ENCODE results near the gene CAMTA1.

CAMTA1 gene

GRCh38 chr1:7652061-7652460, 866.8 kb downstream of the CAMTA1 start:
- DNase-seq (ENCODE audit: low spot score): no peak
- in situ Hi-C loops (cut with MboI; ENCODE audit: low sequenced_read_pairs, unreplicated experiment): no loop called here
- no peak for TF ChIP-seq CTCF (IDR thresholded peaks at IDR 0.05; ENCODE audit: borderline replicate concordance, control extremely low read depth, extremely low read depth, insufficient read depth, missing control alignments)

GRCh38 chr1:7652515-7653098, 867.4 kb downstream of the CAMTA1 start:
- in situ Hi-C loops (cut with MboI; ENCODE audit: low sequenced_read_pairs, unreplicated experiment): no loop called here
- DNase-seq (ENCODE audit: low spot score): no peak
- no peak for TF ChIP-seq CTCF (IDR thresholded peaks at IDR 0.05; ENCODE audit: borderline replicate concordance, control extremely low read depth, extremely low read depth, insufficient read depth, missing control alignments)

- no peak for TF ChIP-seq CTCF (IDR thresholded peaks at IDR 0.05; ENCODE audit: borderline replicate concordance, control extremely low read depth, extremely low read depth, insufficient read depth, missing control alignments)
- no peak for DNase-seq (ENCODE audit: low spot score)
- in situ Hi-C loops (cut with MboI; ENCODE audit: low sequenced_read_pairs, unreplicated experiment): no loop called here
Observed at GRCh38 chr1:7654725-7655124, 869.5 kb downstream of the CAMTA1 start.

- in situ Hi-C loops (cut with MboI; ENCODE audit: low sequenced_read_pairs, unreplicated experiment): no loop called here
- TF ChIP-seq CTCF (IDR thresholded peaks at IDR 0.05; ENCODE audit: borderline replicate concordance, control extremely low read depth, extremely low read depth, insufficient read depth, missing control alignments): no peak
Observed at GRCh38 chr1:7655354-7655753, 870.1 kb downstream of the CAMTA1 start.

GRCh38 chr1:7656557-7657215, 871.4 kb downstream of the CAMTA1 start:
- in situ Hi-C loops (cut with MboI; ENCODE audit: low sequenced_read_pairs, unreplicated experiment): no loop called here
- no peak for DNase-seq (ENCODE audit: low spot score)
- no peak for TF ChIP-seq CTCF (IDR thresholded peaks at IDR 0.05; ENCODE audit: borderline replicate concordance, control extremely low read depth, extremely low read depth, insufficient read depth, missing control alignments)

More at GRCh38 chr1:7655354-7655753, 870.1 kb downstream of the CAMTA1 start:
- no peak for DNase-seq (ENCODE audit: low spot score)

GRCh38 chr1:7657287-7658016, 872.2 kb downstream of the CAMTA1 start:
- TF ChIP-seq CTCF (IDR thresholded peaks at IDR 0.05; ENCODE audit: borderline replicate concordance, control extremely low read depth, extremely low read depth, insufficient read depth, missing control alignments): no peak
- in situ Hi-C loops (cut with MboI; ENCODE audit: low sequenced_read_pairs, unreplicated experiment): no loop called here
- DNase-seq (ENCODE audit: low spot score): no peak
